ENCODE measurements around the gene SENP8.

The SENP8 gene

GRCh38 chr15:72136170-72137051 is 18.2 kb downstream of the SENP8 start:
- H3K27ac ChIP-seq (ENCODE audit: low read depth, low read length, severe bottlenecking): no peak overlapping the region
- 100% methylated on average over 1 of the region's 4 CpGs; no CpG with 5 or more reads in 1 of the 2 experiments for WGBS, 2 experiments (ENCODE audit: insufficient coverage in 2 of 2)
- H3K36me3 ChIP-seq (ENCODE audit: control insufficient read depth, insufficient read depth, low read length): no peaks in the 10 kb centered on the region
- peaks cover under 1% of the 10 kb centered on the region for H3K4me1 ChIP-seq (ENCODE audit: control insufficient read depth, insufficient read depth, low read length, poor library complexity, severe bottlenecking)
- no peaks in the 10 kb centered on the region for H3K9me3 ChIP-seq (ENCODE audit: control insufficient read depth, low read length)
- H3K4me3 ChIP-seq (ENCODE audit: extremely low read depth, insufficient read depth, low read length, poor library complexity, severe bottlenecking): no peak overlapping the region

GRCh38 chr15:72139667-72140066 is 21.5 kb downstream of the SENP8 start:
- 96% methylated on average over 4 of the region's 4 CpGs for WGBS, 2 experiments (ENCODE audit: insufficient coverage in 2 of 2)
- no peak overlapping the region for H3K4me3 ChIP-seq (ENCODE audit: extremely low read depth, insufficient read depth, low read length, poor library complexity, severe bottlenecking)
- H3K9me3 ChIP-seq (ENCODE audit: control insufficient read depth, low read length): no peaks in the 10 kb centered on the region
- peaks cover 3% of the 10 kb centered on the region for H3K4me1 ChIP-seq (ENCODE audit: control insufficient read depth, insufficient read depth, low read length, poor library complexity, severe bottlenecking)
- H3K27ac ChIP-seq (ENCODE audit: low read depth, low read length, severe bottlenecking): no peak overlapping the region
- H3K36me3 ChIP-seq (ENCODE audit: control insufficient read depth, insufficient read depth, low read length): no peaks in the 10 kb centered on the region

- no peak overlapping the region for H3K27ac ChIP-seq (ENCODE audit: low read depth, low read length, severe bottlenecking)
- WGBS, 2 experiments (ENCODE audit: insufficient coverage in 2 of 2): no CpG with 5 or more reads among the region's 3 CpGs
- no peaks in the 10 kb centered on the region for H3K36me3 ChIP-seq (ENCODE audit: control insufficient read depth, insufficient read depth, low read length)
- H3K4me1 ChIP-seq (ENCODE audit: control insufficient read depth, insufficient read depth, low read length, poor library complexity, severe bottlenecking): peaks cover 3% of the 10 kb centered on the region
- H3K4me3 ChIP-seq (ENCODE audit: extremely low read depth, insufficient read depth, low read length, poor library complexity, severe bottlenecking): no peak overlapping the region
- H3K9me3 ChIP-seq (ENCODE audit: control insufficient read depth, low read length): no peaks in the 10 kb centered on the region
Observed at GRCh38 chr15:72140088-72140487, 21.9 kb downstream of the SENP8 start.

- peaks cover 3% of the 10 kb centered on the region for H3K4me1 ChIP-seq (ENCODE audit: control insufficient read depth, insufficient read depth, low read length, poor library complexity, severe bottlenecking)
- 88 to 92% methylated on average over 1 to 2 of the region's 4 CpGs for WGBS, 2 experiments (ENCODE audit: insufficient coverage in 2 of 2)
Observed at GRCh38 chr15:72141171-72142084, 23.2 kb downstream of the SENP8 start.

GRCh38 chr15:72146221-72146620 is 28.0 kb downstream of the SENP8 start:
- Histone ChIP-seq H3K36me3 (ENCODE audit: control insufficient read depth, insufficient read depth, low read length) (no peaks in the 10 kb centered on the region), H3K27ac (ENCODE audit: low read depth, low read length, severe bottlenecking) (no peak overlapping the region), H3K9me3 (ENCODE audit: control insufficient read depth, low read length) (no peaks in the 10 kb centered on the region), H3K4me1 (ENCODE audit: control insufficient read depth, insufficient read depth, low read length, poor library complexity, severe bottlenecking) (peaks cover 3% of the 10 kb centered on the region), H3K4me3 (ENCODE audit: extremely low read depth, insufficient read depth, low read length, poor library complexity, severe bottlenecking) (no peak overlapping the region)
- WGBS, 2 experiments (ENCODE audit: insufficient coverage in 2 of 2): 93 to 94% methylated on average over 2 to 3 of the region's 3 CpGs

More at GRCh38 chr15:72141171-72142084, 23.2 kb downstream of the SENP8 start:
- Histone ChIP-seq H3K9me3 (ENCODE audit: control insufficient read depth, low read length) (no peaks in the 10 kb centered on the region), H3K36me3 (ENCODE audit: control insufficient read depth, insufficient read depth, low read length) (no peaks in the 10 kb centered on the region), H3K27ac (ENCODE audit: low read depth, low read length, severe bottlenecking) (no peak overlapping the region), H3K4me3 (ENCODE audit: extremely low read depth, insufficient read depth, low read length, poor library complexity, severe bottlenecking) (no peak overlapping the region)

- H3K36me3 ChIP-seq (ENCODE audit: control insufficient read depth, insufficient read depth, low read length): no peaks in the 10 kb centered on the region
- H3K4me3 ChIP-seq (ENCODE audit: extremely low read depth, insufficient read depth, low read length, poor library complexity, severe bottlenecking): no peak overlapping the region
- no peaks in the 10 kb centered on the region for H3K4me1 ChIP-seq (ENCODE audit: control insufficient read depth, insufficient read depth, low read length, poor library complexity, severe bottlenecking)
- no peaks in the 10 kb centered on the region for H3K9me3 ChIP-seq (ENCODE audit: control insufficient read depth, low read length)
- H3K27ac ChIP-seq (ENCODE audit: low read depth, low read length, severe bottlenecking): no peak overlapping the region
Observed at GRCh38 chr15:72146934-72147333, 28.7 kb downstream of the SENP8 start.

- no peak overlapping the region for H3K27ac ChIP-seq (ENCODE audit: low read depth, low read length, severe bottlenecking)
- no peaks in the 10 kb centered on the region for H3K36me3 ChIP-seq (ENCODE audit: control insufficient read depth, insufficient read depth, low read length)
- WGBS, 2 experiments (ENCODE audit: insufficient coverage in 2 of 2): 74 to 75% methylated on average over 1 to 2 of the region's 2 CpGs
- no peaks in the 10 kb centered on the region for H3K4me1 ChIP-seq (ENCODE audit: control insufficient read depth, insufficient read depth, low read length, poor library complexity, severe bottlenecking)
- H3K4me3 ChIP-seq (ENCODE audit: extremely low read depth, insufficient read depth, low read length, poor library complexity, severe bottlenecking): no peak overlapping the region
- H3K9me3 ChIP-seq (ENCODE audit: control insufficient read depth, low read length): no peaks in the 10 kb centered on the region
Observed at GRCh38 chr15:72147418-72147817, 29.2 kb downstream of the SENP8 start.

- 93 to 96% methylated on average over 3 to 4 of the region's 5 CpGs for WGBS, 2 experiments (ENCODE audit: insufficient coverage in 2 of 2)
- H3K27ac ChIP-seq (ENCODE audit: low read depth, low read length, severe bottlenecking): no peak overlapping the region
- no peak overlapping the region for H3K4me3 ChIP-seq (ENCODE audit: extremely low read depth, insufficient read depth, low read length, poor library complexity, severe bottlenecking)
- no peaks in the 10 kb centered on the region for H3K36me3 ChIP-seq (ENCODE audit: control insufficient read depth, insufficient read depth, low read length)
- peaks cover 6% of the 10 kb centered on the region for H3K4me1 ChIP-seq (ENCODE audit: control insufficient read depth, insufficient read depth, low read length, poor library complexity, severe bottlenecking)
- no peaks in the 10 kb centered on the region for H3K9me3 ChIP-seq (ENCODE audit: control insufficient read depth, low read length)
Observed at GRCh38 chr15:72153269-72154000, 35.2 kb downstream of the SENP8 start.

- H3K9me3 ChIP-seq (ENCODE audit: control insufficient read depth, low read length): no peaks in the 10 kb centered on the region
- WGBS, 2 experiments (ENCODE audit: insufficient coverage in 2 of 2): 89 to 92% methylated on average over 6 of the region's 7 CpGs
Observed at GRCh38 chr15:72154316-72154715, 36.1 kb downstream of the SENP8 start.

GRCh38 chr15:72155003-72155621 is 36.9 kb downstream of the SENP8 start:
- H3K4me1 ChIP-seq (ENCODE audit: control insufficient read depth, insufficient read depth, low read length, poor library complexity, severe bottlenecking): peaks cover 6% of the 10 kb centered on the region
- 84 to 95% methylated on average over 12 to 13 of the region's 14 CpGs for WGBS, 2 experiments (ENCODE audit: insufficient coverage in 2 of 2)
- no peak overlapping the region for H3K4me3 ChIP-seq (ENCODE audit: extremely low read depth, insufficient read depth, low read length, poor library complexity, severe bottlenecking)
- no peaks in the 10 kb centered on the region for H3K36me3 ChIP-seq (ENCODE audit: control insufficient read depth, insufficient read depth, low read length)
- no peaks in the 10 kb centered on the region for H3K9me3 ChIP-seq (ENCODE audit: control insufficient read depth, low read length)
- no peak overlapping the region for H3K27ac ChIP-seq (ENCODE audit: low read depth, low read length, severe bottlenecking)

More at GRCh38 chr15:72154316-72154715, 36.1 kb downstream of the SENP8 start:
- H3K27ac ChIP-seq (ENCODE audit: low read depth, low read length, severe bottlenecking): no peak overlapping the region
- no peaks in the 10 kb centered on the region for H3K36me3 ChIP-seq (ENCODE audit: control insufficient read depth, insufficient read depth, low read length)
- H3K4me1 ChIP-seq (ENCODE audit: control insufficient read depth, insufficient read depth, low read length, poor library complexity, severe bottlenecking): peaks cover 6% of the 10 kb centered on the region
- no peak overlapping the region for H3K4me3 ChIP-seq (ENCODE audit: extremely low read depth, insufficient read depth, low read length, poor library complexity, severe bottlenecking)
